ENCODE results near the gene COL5A1. TPM values are rescaled to one million over a fixed set of nuclear protein-coding genes. Genes with fewer than 3 reads are reported as not detected.

The COL5A1 gene
- polyA plus RNA-seq, 3 donors from 2014 or later = not detected

DNA sequence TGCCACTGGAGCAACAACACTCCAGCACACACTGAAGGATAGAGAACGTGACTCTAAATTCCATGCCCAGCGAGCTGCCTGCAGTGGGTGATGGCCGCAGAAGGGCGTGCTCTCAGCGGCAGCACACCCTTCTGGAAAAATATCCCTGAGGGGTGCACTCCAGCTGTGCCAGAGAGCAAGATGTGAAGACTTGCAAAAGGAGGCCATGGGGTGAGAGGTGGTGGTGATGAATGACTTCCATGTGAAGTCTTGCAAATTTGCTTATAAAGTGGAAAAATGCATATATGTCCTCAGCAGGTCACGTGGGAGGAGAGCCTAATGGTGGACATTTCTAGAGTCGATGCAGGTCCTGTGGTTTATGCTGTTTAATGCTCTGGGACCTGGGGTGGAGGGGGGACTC lies 39.8 kb upstream of the COL5A1 start:
- Mint-ChIP-seq H3K36me3 (no peaks in the 10 kb centered on the region), H3K27me3 (ENCODE audit: low read depth in 3 of 3) (peaks cover 0 to 3% (median 1%) of the 10 kb centered on the region in 3 donors), H3K4me3 (no peak overlapping the region), H3K9me3 (no peaks in the 10 kb centered on the region), H3K27ac (no peak overlapping the region), H3K4me1 (no peaks in the 10 kb centered on the region)
- DNase-seq = no peak

DNA sequence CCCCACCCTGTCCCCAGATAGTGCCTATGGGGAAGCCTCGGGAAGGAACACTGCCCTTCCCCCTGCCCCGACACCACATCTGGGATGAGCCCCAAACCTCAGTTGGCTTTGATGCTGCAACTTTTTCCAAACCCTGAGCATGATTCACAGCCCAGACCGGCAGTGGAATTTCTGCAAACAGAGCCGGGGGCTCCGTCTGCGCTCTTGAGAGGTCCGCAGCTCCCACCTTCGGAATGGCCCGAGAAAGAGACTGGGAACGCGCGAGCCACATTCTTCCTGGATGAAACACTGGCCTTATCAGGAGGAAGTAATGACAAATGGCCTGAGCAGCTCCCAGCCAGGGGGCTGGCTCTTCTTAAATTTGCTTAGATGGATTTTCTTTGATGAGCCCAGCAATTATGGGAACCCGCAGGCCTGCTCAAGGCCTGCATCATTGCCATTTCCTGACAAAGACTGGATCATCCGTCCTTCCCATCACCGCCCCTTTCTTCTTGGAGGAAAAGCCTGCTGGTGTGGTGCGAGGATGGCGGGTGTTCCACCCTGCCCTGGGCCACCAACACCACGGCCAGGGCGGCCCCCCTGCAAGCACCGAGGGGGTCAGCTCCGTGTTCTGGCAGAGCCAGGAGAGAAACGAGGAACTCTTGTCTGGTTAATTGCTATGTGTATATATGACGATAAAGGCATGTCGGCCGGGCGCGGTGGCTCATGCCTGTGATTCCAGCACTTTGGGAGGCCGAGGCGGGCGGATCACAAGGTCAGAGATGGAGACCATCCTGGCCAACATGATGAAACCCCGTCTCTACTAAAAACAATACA lies 38.8 kb upstream of the COL5A1 start:
- DNase-seq = no peak
- H3K27me3 Mint-ChIP-seq (ENCODE audit: low read depth in 3 of 3) = peaks cover 0 to 5% (median 3%) of the 10 kb centered on the region in 3 donors
- H3K36me3 Mint-ChIP-seq = no peaks in the 10 kb centered on the region
- no peaks in the 10 kb centered on the region for H3K9me3 Mint-ChIP-seq
- no peaks in the 10 kb centered on the region for H3K4me1 Mint-ChIP-seq
- no peak overlapping the region for H3K4me3 Mint-ChIP-seq
- no peak overlapping the region for H3K27ac Mint-ChIP-seq

DNA sequence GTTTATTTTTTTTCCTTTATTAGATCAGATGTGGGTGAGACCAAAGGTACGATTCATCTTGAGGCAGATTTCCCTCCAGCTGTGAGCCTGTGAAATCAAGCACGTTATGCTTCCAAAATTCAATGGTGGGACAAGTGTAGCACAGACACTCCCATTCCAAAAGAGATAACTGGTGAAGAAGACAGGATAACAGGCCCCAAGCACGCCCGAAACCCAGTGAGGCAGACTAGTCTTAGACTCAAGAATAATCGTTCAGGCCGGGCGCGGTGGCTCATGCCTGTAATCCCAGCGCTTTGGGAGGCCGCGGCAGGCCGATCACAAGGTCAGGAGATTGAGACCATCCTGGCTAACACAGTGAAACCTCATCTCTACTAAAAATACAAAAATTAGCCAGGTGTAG lies 36.8 kb upstream of the COL5A1 start:
- Mint-ChIP-seq H3K27me3 (ENCODE audit: low read depth in 3 of 3) (peaks cover 0 to 7% (median 3%) of the 10 kb centered on the region in 3 donors), H3K4me3 (no peak overlapping the region), H3K27ac (no peak overlapping the region), H3K36me3 (no peaks in the 10 kb centered on the region), H3K9me3 (no peaks in the 10 kb centered on the region), H3K4me1 (no peaks in the 10 kb centered on the region)
- no peak for DNase-seq

- DNase-seq = no peak
- H3K27ac Mint-ChIP-seq = no peak overlapping the region
Observed at GRCh38 chr9:134605351-134605965, 36.1 kb upstream of the COL5A1 start.

GRCh38 chr9:134605966-134606357 lies 35.6 kb upstream of the COL5A1 start:
- H3K27me3 Mint-ChIP-seq (ENCODE audit: low read depth in 3 of 3) = peaks cover 0 to 7% (median 3%) of the 10 kb centered on the region in 3 donors
- no peak for DNase-seq
- H3K36me3 Mint-ChIP-seq = no peaks in the 10 kb centered on the region
- no peak overlapping the region for H3K4me3 Mint-ChIP-seq
- no peaks in the 10 kb centered on the region for H3K4me1 Mint-ChIP-seq
- H3K9me3 Mint-ChIP-seq = no peaks in the 10 kb centered on the region
- H3K27ac Mint-ChIP-seq = no peak overlapping the region

More at GRCh38 chr9:134605351-134605965, 36.1 kb upstream of the COL5A1 start:
- peaks cover 0 to 7% (median 3%) of the 10 kb centered on the region in 3 donors for H3K27me3 Mint-ChIP-seq (ENCODE audit: low read depth in 3 of 3)
- no peak overlapping the region for H3K4me3 Mint-ChIP-seq
- no peaks in the 10 kb centered on the region for H3K9me3 Mint-ChIP-seq
- H3K4me1 Mint-ChIP-seq = no peaks in the 10 kb centered on the region
- no peaks in the 10 kb centered on the region for H3K36me3 Mint-ChIP-seq

DNA sequence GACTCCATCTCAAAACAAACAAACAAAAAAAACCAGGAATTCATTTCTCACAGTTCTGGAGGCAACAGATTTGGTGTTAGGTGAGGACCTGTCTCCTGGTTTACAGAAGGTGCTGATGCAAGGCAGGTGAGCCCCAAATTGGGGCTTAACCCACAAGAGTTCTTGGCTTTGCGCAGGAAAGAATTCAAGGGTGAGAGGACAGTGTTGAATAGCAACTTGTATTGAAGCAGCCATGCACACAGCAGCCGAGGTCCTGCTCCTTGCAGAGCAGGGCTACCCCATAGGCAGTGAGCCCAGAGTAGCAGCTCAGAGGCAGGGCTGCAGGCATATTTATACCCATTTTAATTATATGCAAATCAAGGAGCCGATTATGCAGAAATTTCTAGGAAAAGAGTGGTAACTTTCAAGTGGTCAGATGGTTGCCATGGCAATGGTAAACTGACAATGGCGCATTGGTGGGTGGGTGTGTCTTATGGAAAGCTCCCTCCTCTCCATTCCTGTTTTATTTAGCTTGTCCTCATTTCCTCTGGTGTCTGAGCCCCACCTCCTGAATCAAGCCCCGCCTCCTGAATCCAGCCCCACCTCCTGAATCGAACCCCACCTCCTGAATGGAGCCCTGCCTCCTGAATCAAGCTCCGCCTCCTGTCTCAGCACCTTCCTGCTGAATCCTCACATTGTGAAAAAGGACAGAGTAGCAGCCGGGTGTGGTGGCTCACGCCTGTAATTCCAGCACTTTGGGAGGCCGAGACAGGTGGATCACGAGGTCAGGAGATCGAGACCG lies 34.5 kb upstream of the COL5A1 start:
- Mint-ChIP-seq H3K27ac (no peak overlapping the region), H3K9me3 (peaks cover under 1 to 4% (median 3%) of the 10 kb centered on the region in 6 donors), H3K4me1 (no peaks in the 10 kb centered on the region), H3K4me3 (no peak overlapping the region), H3K36me3 (no peaks in the 10 kb centered on the region), H3K27me3 (ENCODE audit: low read depth in 3 of 3) (peaks cover 0 to 7% (median 7%) of the 10 kb centered on the region in 3 donors)
- no peak for DNase-seq

DNA sequence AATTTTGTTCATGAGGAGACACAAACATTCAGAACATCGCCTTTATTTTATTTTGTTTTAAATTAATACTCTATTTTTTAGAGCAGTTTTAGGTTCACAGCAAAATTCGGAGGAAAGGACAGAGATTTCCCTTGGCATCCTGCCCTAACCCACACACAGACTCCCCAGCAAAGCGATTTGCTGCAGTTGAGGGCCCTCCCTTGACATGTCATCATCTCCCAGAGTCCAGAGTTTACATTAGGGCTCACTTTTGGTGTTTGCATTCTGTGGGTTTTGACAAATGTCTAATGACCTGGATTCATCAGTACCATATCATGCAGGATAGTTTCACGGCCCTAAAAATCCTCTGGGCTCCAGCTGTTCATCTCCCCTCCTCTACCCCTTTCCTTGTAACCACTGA lies 33.6 kb upstream of the COL5A1 start:
- no peaks in the 10 kb centered on the region for H3K36me3 Mint-ChIP-seq
- DNase-seq = no peak
- peaks cover 5 to 11% (median 7%) of the 10 kb centered on the region in 3 donors for H3K27me3 Mint-ChIP-seq (ENCODE audit: low read depth in 3 of 3)
- no peaks in the 10 kb centered on the region for H3K4me1 Mint-ChIP-seq
- peaks cover 5 to 12% (median 10%) of the 10 kb centered on the region in 6 donors for H3K9me3 Mint-ChIP-seq
- no peak overlapping the region for H3K4me3 Mint-ChIP-seq
- H3K27ac Mint-ChIP-seq = no peak overlapping the region

- H3K4me1 Mint-ChIP-seq = no peaks in the 10 kb centered on the region
- H3K9me3 Mint-ChIP-seq = peaks cover 5 to 16% (median 12%) of the 10 kb centered on the region in 6 donors
- no peak for DNase-seq
- H3K4me3 Mint-ChIP-seq = no peak overlapping the region
- H3K27me3 Mint-ChIP-seq (ENCODE audit: low read depth in 3 of 3) = peaks cover 11 to 15% (median 13%) of the 10 kb centered on the region in 3 donors
- H3K36me3 Mint-ChIP-seq = no peaks in the 10 kb centered on the region
- H3K27ac Mint-ChIP-seq = no peak overlapping the region
Observed at GRCh38 chr9:134611046-134611445, 30.6 kb upstream of the COL5A1 start.

DNA sequence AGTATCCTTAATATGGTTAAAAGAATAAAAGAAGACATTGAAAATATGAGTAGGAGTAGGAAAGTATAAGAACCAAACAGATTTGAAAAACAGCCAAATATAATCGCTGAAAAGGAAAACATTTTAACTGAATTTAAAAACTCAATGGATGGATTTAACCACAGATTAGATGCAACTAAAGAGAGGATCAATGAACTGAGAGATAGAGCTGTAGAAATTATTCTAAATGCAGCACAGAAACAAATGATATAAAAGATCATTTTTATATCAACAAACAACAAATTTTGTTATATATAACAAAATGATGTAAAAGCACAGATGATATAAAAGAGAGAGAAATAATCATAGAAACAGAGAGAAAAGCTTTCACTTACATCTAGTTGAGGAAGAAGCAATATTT lies 29.3 kb upstream of the COL5A1 start:
- H3K4me1 Mint-ChIP-seq = no peaks in the 10 kb centered on the region
- H3K36me3 Mint-ChIP-seq = no peaks in the 10 kb centered on the region
- H3K27ac Mint-ChIP-seq = no peak overlapping the region
- peaks cover 5 to 16% (median 12%) of the 10 kb centered on the region in 6 donors for H3K9me3 Mint-ChIP-seq
- peaks cover 10 to 15% (median 12%) of the 10 kb centered on the region in 3 donors for H3K27me3 Mint-ChIP-seq (ENCODE audit: low read depth in 3 of 3)
- DNase-seq = no peak
- no peak overlapping the region for H3K4me3 Mint-ChIP-seq

DNA sequence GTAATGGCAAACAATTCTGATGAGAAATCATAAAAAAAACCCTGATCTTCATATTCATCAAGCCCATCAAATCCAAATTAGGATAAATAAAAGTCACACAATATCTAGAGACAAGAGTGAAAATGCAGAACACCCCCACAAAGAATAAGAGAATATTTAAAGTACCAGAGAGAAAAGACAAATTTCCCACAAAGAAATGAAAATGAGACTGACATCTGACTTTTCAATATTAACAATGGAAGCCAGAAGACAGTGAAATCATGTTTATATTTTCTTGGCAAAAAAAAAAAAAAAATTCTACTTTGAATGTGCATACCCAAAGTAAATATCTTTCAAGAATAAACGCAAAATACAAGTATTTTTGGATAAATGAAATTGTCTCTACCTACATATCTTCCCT lies 28.9 kb upstream of the COL5A1 start:
- Mint-ChIP-seq H3K4me3 (no peak overlapping the region), H3K9me3 (peaks cover 5 to 16% (median 12%) of the 10 kb centered on the region in 6 donors), H3K4me1 (no peaks in the 10 kb centered on the region), H3K27me3 (ENCODE audit: low read depth in 3 of 3) (peaks cover 9 to 15% (median 11%) of the 10 kb centered on the region in 3 donors), H3K36me3 (no peaks in the 10 kb centered on the region), H3K27ac (no peak overlapping the region)
- no peak for DNase-seq

- Mint-ChIP-seq H3K27ac (no peak overlapping the region), H3K4me1 (no peaks in the 10 kb centered on the region), H3K27me3 (ENCODE audit: low read depth in 3 of 3) (peaks cover 11 to 15% (median 12%) of the 10 kb centered on the region in 3 donors), H3K36me3 (no peaks in the 10 kb centered on the region), H3K4me3 (no peak overlapping the region), H3K9me3 (peaks cover 5 to 16% (median 12%) of the 10 kb centered on the region in 6 donors)
- DNase-seq = no peak
Observed at GRCh38 chr9:134614256-134614655, 27.3 kb upstream of the COL5A1 start.

- no peaks in the 10 kb centered on the region for H3K36me3 Mint-ChIP-seq
- H3K4me3 Mint-ChIP-seq = no peak overlapping the region
- H3K4me1 Mint-ChIP-seq = no peaks in the 10 kb centered on the region
- no peak overlapping the region for H3K27ac Mint-ChIP-seq
- peaks cover 5 to 16% (median 12%) of the 10 kb centered on the region in 6 donors for H3K9me3 Mint-ChIP-seq
- no peak for DNase-seq
- peaks cover 7 to 19% (median 11%) of the 10 kb centered on the region in 3 donors for H3K27me3 Mint-ChIP-seq (ENCODE audit: low read depth in 3 of 3)
Observed at GRCh38 chr9:134616341-134616740, 25.3 kb upstream of the COL5A1 start.

GRCh38 chr9:134617246-134617645 lies 24.4 kb upstream of the COL5A1 start:
- peaks cover 4 to 12% (median 8%) of the 10 kb centered on the region in 6 donors for H3K9me3 Mint-ChIP-seq
- no peak for DNase-seq
- H3K36me3 Mint-ChIP-seq = no peaks in the 10 kb centered on the region
- H3K27me3 Mint-ChIP-seq (ENCODE audit: low read depth in 3 of 3) = peaks cover 8 to 19% (median 10%) of the 10 kb centered on the region in 3 donors
- H3K4me3 Mint-ChIP-seq = no peak overlapping the region
- no peak overlapping the region for H3K27ac Mint-ChIP-seq
- H3K4me1 Mint-ChIP-seq = no peaks in the 10 kb centered on the region

DNA sequence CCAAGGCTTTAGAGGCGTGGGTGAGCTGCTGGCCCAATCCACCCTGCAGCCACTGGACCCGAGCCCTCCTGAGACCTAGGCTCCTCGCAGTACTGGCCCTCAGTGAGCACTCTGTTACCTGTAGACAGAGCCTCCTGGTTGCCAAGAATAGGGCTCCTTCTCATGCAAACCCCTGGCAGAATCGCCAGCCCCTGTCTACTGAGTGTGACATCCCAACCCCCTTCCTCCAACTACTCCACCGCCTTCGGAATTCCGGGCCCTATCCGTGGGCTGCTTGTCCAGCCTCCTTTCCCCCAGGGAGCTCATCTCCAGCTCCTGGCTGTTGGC lies 23.8 kb upstream of the COL5A1 start:
- Mint-ChIP-seq H3K4me3 (no peak overlapping the region), H3K9me3 (peaks cover 1 to 7% (median 2%) of the 10 kb centered on the region in 6 donors), H3K36me3 (no peaks in the 10 kb centered on the region), H3K27me3 (ENCODE audit: low read depth in 3 of 3) (peaks cover 6 to 16% (median 10%) of the 10 kb centered on the region in 3 donors), H3K27ac (no peak overlapping the region), H3K4me1 (no peaks in the 10 kb centered on the region)
- no peak for DNase-seq
